Measurements from ENCODE around the gene SNAP29.
"Not testable (repeated sequence)": the region's sequence is repeated elsewhere in the genome, so short reads cannot be mapped to it uniquely, and the experiment has no call there.

Gene SNAP29

DNA sequence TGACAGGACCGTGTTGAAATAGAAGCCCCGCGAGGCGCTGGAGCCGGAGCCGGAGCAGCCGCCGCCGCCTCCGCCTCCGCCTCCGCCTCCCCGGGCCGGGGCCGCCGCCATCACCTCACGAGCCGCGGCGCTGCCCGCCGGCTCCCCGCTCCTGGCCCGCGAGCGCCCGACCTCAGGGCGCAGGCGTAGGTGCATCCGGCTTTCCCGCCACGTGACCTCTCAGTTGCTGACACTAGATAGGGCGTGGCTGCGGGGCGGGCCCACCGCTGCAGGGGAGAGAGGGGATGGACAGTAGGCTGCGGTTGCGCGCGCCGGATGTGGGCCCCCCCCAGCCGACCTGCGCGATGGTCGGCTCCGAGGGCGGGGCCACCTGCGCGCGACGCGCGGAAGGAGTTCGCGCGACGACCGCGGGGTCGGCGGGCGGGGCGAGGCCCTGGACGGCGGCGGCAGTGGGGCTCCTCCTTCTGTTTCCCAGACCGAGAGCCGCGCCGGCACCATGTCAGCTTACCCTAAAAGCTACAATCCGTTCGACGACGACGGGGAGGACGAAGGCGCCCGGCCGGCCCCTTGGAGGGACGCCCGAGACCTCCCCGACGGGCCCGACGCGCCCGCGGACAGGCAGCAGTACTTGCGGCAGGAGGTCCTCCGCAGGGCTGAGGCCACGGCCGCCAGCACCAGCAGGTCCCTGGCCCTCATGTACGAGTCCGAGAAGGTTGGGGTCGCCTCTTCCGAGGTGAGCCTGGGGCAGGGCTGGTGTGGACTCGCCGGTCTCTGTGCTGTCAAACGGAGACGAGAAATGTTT is at the start of gene SNAP29, which contains the start of gene PI4KA:
SNAP29 (plus strand) TSS at position 393 of the 802 bp plus-strand sequence; CDS start at position 497, 104 bp downstream.
PI4KA (minus strand) TSS at position 197 of the 802 bp plus-strand sequence; CDS start at position 111, 86 bp downstream.
- H3K27me3 Mint-ChIP-seq, result no peaks in the 10 kb centered on the region
- H3K36me3 Mint-ChIP-seq (ENCODE audit: low read depth), result peaks cover 40% of the 10 kb centered on the region
- DNase-seq, result peak; percentile 97
- peak within 1 kb of the TSS; percentile 89 for H3K27ac Mint-ChIP-seq
- H3K4me3 Mint-ChIP-seq, result peak within 1 kb of the TSS; percentile 86
- peaks cover 63% of the 10 kb centered on the region for H3K4me1 Mint-ChIP-seq (ENCODE audit: low read depth)
- H3K9me3 Mint-ChIP-seq, result no peaks in the 10 kb centered on the region

DNA sequence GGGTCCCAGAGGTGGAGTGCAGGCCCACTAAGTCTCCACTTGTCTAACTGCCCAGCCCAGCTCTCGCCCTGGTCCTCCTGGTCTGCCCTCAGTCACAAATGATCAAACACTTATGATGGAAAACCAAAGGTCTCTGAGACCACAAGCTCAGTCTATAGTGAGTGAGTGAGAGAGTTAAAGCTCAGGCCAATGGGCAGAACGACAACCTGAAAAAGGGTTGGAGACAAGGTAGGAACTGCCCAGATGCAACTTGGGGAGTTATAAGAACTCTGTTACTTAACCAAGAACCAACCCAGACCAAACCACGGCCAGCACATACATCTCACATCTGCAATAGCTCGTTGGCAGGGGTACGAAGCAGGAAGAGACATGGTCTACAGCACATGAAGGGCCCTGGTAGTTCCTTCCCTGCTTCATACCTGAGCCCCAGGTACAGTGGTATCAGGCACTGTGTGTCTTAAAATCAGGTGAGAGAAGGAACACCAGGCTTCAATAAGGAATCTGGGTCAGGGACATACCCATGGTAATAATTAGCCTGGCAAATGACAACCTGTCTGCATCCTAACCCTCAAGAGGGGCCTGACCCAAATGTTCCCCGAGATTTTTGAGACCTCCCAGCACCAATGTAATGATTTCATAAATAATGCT is 49.1 kb upstream of the SNAP29 start:
- no peak for DNase-seq
- no peaks in the 10 kb centered on the region for H3K9me3 Mint-ChIP-seq
- no peaks in the 10 kb centered on the region for H3K27me3 Mint-ChIP-seq
- peaks cover 86% of the 10 kb centered on the region for H3K36me3 Mint-ChIP-seq (ENCODE audit: low read depth)
- H3K4me3 Mint-ChIP-seq, result no peak overlapping the region
- peaks cover 24% of the 10 kb centered on the region for H3K4me1 Mint-ChIP-seq (ENCODE audit: low read depth)
- no peak overlapping the region for H3K27ac Mint-ChIP-seq

DNA sequence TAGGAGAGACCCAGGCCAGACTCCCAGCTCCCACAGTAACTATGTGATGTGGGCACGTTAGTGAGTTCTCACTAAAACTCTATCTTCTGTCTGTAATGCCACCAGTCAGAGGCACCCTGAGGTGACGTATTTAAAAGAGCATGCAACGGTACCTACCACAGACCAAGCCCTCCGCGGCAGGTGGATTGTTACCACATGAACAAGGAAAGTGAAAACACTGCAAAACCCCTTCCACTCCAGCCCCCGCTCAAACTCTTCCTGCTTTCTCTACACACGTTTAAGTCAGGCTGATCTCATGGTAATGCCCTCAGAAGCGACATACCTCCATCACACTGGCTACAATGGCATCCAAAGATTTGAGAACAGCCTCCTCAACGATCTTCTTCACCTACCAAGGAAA is 48.2 kb upstream of the SNAP29 start:
- no peak overlapping the region for H3K4me3 Mint-ChIP-seq
- no peaks in the 10 kb centered on the region for H3K9me3 Mint-ChIP-seq
- peak overlapping the region; percentile 76 for H3K27ac Mint-ChIP-seq
- DNase-seq, result peak; percentile 36
- no peaks in the 10 kb centered on the region for H3K27me3 Mint-ChIP-seq
- peaks cover 85% of the 10 kb centered on the region for H3K36me3 Mint-ChIP-seq (ENCODE audit: low read depth)
- peaks cover 24% of the 10 kb centered on the region for H3K4me1 Mint-ChIP-seq (ENCODE audit: low read depth)

DNA sequence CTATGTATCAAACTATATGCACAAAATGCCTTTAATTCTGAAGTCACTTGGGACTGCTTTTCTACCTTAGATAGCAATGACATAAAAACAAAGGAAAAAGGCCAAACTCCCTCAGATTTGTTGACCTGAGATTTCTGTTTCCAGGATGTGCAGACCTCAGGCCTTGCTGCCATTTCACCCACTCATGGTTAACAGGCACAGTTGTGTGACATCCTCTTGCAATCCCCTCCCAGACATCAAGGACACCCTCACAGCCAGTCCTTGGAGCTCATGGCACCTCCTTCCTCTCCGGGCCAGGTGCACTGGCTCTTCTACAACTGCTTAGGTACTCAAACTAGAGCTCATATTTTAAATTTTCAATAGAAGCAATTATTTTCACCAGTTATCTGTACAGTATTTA is 47.6 kb upstream of the SNAP29 start:
- peak overlapping the region; percentile 76 for H3K27ac Mint-ChIP-seq
- H3K36me3 Mint-ChIP-seq (ENCODE audit: low read depth), result peaks cover 82% of the 10 kb centered on the region
- H3K9me3 Mint-ChIP-seq, result no peaks in the 10 kb centered on the region
- peaks cover 19% of the 10 kb centered on the region for H3K4me1 Mint-ChIP-seq (ENCODE audit: low read depth)
- DNase-seq, result no peak
- H3K27me3 Mint-ChIP-seq, result no peaks in the 10 kb centered on the region
- H3K4me3 Mint-ChIP-seq, result no peak overlapping the region

- DNase-seq, result no peak
- Mint-ChIP-seq H3K4me3 (no peak overlapping the region), H3K36me3 (ENCODE audit: low read depth) (peaks cover 85% of the 10 kb centered on the region), H3K4me1 (ENCODE audit: low read depth) (peaks cover 18% of the 10 kb centered on the region), H3K9me3 (no peaks in the 10 kb centered on the region), H3K27me3 (no peaks in the 10 kb centered on the region), H3K27ac (peak overlapping the region; percentile 49)
Measured at GRCh38 chr22:20811971-20812660, 46.7 kb upstream of the SNAP29 start.

DNA sequence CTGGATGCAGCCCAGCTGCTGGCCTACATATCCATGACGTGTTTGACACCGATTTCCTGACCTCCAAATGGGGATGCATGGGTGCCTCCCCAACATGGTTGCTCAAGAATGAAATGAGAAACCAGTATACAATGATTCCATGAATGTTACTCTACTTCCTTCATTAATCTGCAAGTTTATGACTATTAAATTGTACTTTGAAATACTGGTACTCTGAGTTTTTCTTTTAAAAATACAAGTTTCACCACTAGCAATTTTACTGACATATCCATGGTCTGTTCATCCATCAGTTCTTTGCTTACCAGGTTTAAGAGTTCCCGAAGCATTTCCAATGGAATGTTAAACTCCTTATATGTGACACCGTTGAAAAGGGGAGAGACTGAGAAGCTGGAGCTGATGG is 45.8 kb upstream of the SNAP29 start:
- Mint-ChIP-seq H3K4me3 (no peak overlapping the region), H3K27ac (no peak overlapping the region), H3K4me1 (ENCODE audit: low read depth) (peaks cover 18% of the 10 kb centered on the region), H3K27me3 (no peaks in the 10 kb centered on the region), H3K9me3 (no peaks in the 10 kb centered on the region), H3K36me3 (ENCODE audit: low read depth) (peaks cover 83% of the 10 kb centered on the region)
- DNase-seq, result no peak

- DNase-seq, result no peak
- Mint-ChIP-seq H3K27ac (no peak overlapping the region), H3K36me3 (ENCODE audit: low read depth) (peaks cover 86% of the 10 kb centered on the region), H3K27me3 (no peaks in the 10 kb centered on the region), H3K4me1 (ENCODE audit: low read depth) (peaks cover 18% of the 10 kb centered on the region), H3K9me3 (no peaks in the 10 kb centered on the region), H3K4me3 (no peak overlapping the region)
Measured at GRCh38 chr22:20814221-20814808, 44.5 kb upstream of the SNAP29 start.

GRCh38 chr22:20815477-20816050 is 43.2 kb upstream of the SNAP29 start:
- H3K36me3 Mint-ChIP-seq (ENCODE audit: low read depth), result peaks cover 86% of the 10 kb centered on the region
- no peak overlapping the region for H3K4me3 Mint-ChIP-seq
- no peaks in the 10 kb centered on the region for H3K9me3 Mint-ChIP-seq
- peaks cover 15% of the 10 kb centered on the region for H3K4me1 Mint-ChIP-seq (ENCODE audit: low read depth)
- DNase-seq, result no peak
- peak overlapping the region; percentile 55 for H3K27ac Mint-ChIP-seq
- H3K27me3 Mint-ChIP-seq, result no peaks in the 10 kb centered on the region

DNA sequence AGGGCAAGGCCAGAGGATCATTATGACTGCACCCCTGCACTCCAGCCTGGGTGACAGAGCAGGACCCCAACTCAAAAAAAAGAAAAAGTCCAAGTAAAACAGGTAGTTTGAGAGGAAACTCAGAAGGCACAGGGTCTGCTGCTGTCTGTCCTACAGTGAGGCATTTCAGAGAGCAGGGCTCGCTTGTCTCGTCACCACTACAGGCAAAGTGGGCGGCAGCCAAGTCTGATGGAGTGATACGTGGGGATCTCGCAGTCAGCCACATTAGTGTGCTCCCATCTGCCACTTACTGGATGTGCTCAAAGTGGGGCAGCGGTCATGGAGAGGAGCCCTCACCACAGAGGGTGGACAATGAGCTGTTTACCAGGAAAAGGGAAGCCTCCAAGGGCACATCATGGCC is 42.2 kb upstream of the SNAP29 start:
- no peak for DNase-seq
- no peaks in the 10 kb centered on the region for H3K9me3 Mint-ChIP-seq
- no peaks in the 10 kb centered on the region for H3K27me3 Mint-ChIP-seq
- H3K36me3 Mint-ChIP-seq (ENCODE audit: low read depth), result peaks cover 80% of the 10 kb centered on the region
- peak overlapping the region; percentile 14 for H3K27ac Mint-ChIP-seq
- H3K4me3 Mint-ChIP-seq, result no peak overlapping the region
- peaks cover 5% of the 10 kb centered on the region for H3K4me1 Mint-ChIP-seq (ENCODE audit: low read depth)

- no peak overlapping the region for H3K4me3 Mint-ChIP-seq
- peaks cover 70% of the 10 kb centered on the region for H3K36me3 Mint-ChIP-seq (ENCODE audit: low read depth)
- H3K4me1 Mint-ChIP-seq (ENCODE audit: low read depth), result peaks cover 2% of the 10 kb centered on the region
- no peak for DNase-seq
- no peaks in the 10 kb centered on the region for H3K9me3 Mint-ChIP-seq
- no peak overlapping the region for H3K27ac Mint-ChIP-seq
- no peaks in the 10 kb centered on the region for H3K27me3 Mint-ChIP-seq
Measured at GRCh38 chr22:20818471-20818870, 40.3 kb upstream of the SNAP29 start.

DNA sequence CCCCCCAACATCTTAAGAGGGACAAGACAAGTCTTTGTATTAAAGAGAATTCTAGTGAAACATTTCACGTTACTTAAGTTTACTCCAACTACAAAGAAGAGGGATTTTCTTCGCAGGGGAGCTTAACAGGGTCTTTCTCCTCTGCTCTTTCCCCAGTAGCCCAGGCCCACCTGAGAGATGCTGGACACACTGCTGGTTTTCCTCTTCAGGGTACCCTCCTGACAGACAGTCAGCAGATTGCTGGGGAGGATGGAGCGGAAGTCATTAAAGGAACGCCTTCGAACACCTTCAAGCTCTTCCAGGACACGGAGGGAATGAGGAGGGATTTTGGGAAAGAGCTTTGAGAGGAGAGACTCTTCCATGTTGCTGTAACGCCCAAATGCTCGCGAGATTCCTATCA is 39.3 kb upstream of the SNAP29 start:
- no peaks in the 10 kb centered on the region for H3K9me3 Mint-ChIP-seq
- H3K4me1 Mint-ChIP-seq (ENCODE audit: low read depth), result no peaks in the 10 kb centered on the region
- no peak for DNase-seq
- no peak overlapping the region for H3K4me3 Mint-ChIP-seq
- H3K36me3 Mint-ChIP-seq (ENCODE audit: low read depth), result peaks cover 73% of the 10 kb centered on the region
- H3K27ac Mint-ChIP-seq, result no peak overlapping the region
- no peaks in the 10 kb centered on the region for H3K27me3 Mint-ChIP-seq

GRCh38 chr22:20821717-20822239 is 37.0 kb upstream of the SNAP29 start:
- not testable (repeated sequence) for H3K4me3 Mint-ChIP-seq; H3K9me3 Mint-ChIP-seq; H3K27ac Mint-ChIP-seq; H3K4me1 Mint-ChIP-seq (ENCODE audit: low read depth); H3K27me3 Mint-ChIP-seq; DNase-seq
- H3K36me3 Mint-ChIP-seq (ENCODE audit: low read depth), result peaks cover 76% of the 10 kb centered on the region

GRCh38 chr22:20822240-20822639 is 36.6 kb upstream of the SNAP29 start:
- DNase-seq, result no peak
- Mint-ChIP-seq H3K4me1 (ENCODE audit: low read depth) (no peaks in the 10 kb centered on the region), H3K27ac (peak overlapping the region; percentile 1), H3K4me3 (no peak overlapping the region), H3K9me3 (no peaks in the 10 kb centered on the region), H3K36me3 (ENCODE audit: low read depth) (peaks cover 76% of the 10 kb centered on the region), H3K27me3 (no peaks in the 10 kb centered on the region)

DNA sequence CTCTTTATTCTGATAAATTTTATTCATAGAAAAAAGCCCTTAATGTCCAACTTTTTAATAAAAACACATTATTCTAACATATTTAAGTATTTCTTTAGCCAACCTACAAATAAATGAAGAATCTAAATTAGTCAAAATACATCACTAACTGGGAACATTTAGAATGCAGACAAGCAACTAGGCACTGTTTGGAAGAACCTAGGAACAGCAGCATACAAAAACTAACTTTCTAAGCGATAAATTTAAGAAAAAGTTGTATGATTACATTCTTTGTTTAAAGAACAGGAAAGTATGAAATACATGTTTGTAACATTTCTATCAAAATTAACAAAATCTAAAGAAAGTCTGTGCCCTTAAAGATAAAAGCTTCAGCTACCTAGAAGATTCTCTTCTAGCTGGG is 35.5 kb upstream of the SNAP29 start:
- Mint-ChIP-seq H3K36me3 (ENCODE audit: low read depth) (peaks cover 79% of the 10 kb centered on the region), H3K9me3 (no peaks in the 10 kb centered on the region), H3K27ac (no peak overlapping the region), H3K4me1 (ENCODE audit: low read depth) (no peaks in the 10 kb centered on the region), H3K27me3 (no peaks in the 10 kb centered on the region), H3K4me3 (no peak overlapping the region)
- DNase-seq, result no peak
